ENCODE results near the gene EXPH5.

GRCh38 chr11:108558222-108558621 is 35.3 kb downstream of the EXPH5 start:
- TF ChIP-seq EP300 (IDR thresholded peaks at IDR 0.05), result no peak
- no peak for TF ChIP-seq CTCF (IDR thresholded peaks at IDR 0.05)
- no peak for TF ChIP-seq POLR2A (IDR thresholded peaks at IDR 0.05; ENCODE audit: low read depth)
- no peak for TF ChIP-seq POLR2AphosphoS5 (IDR thresholded peaks at IDR 0.05)

Data from esophagus muscularis mucosa (tissue), 4 donors.